Caco-2 (cell line): ENCODE results near the gene PDE10A. TPM values are rescaled to one million over a fixed set of nuclear protein-coding genes. Genes with fewer than 3 reads are reported as not detected.
A peak's percentile ranks its signal among the peaks of the same experiment; 100 is the strongest.

Source experiments
- BruUV-seq: library from RNA; stranded (reverse); fragments of 400-500 nt; replicated peaks from 2 replicates; lab custom pipeline; 2021; lab: Mats Ljungman, UMichigan
- CTCF ChIA-PET: fragments of 300-600 bp; sonication (Branson Sonifier 250); formaldehyde crosslinking; loops from one replicate; lab custom pipeline; 2022; ENCODE audit warnings: antibody characterized with exemption; lab: Charles Lee
- POLR2A ChIA-PET: fragments of 300-600 bp; sonication (Branson Sonifier 250); formaldehyde crosslinking; loops from one replicate; lab custom pipeline; 2022; ENCODE audit warnings: antibody characterized with exemption; lab: Charles Lee
- DNase-seq, 2 experiments: peaks; one replicate each; pipeline versions ENCODE4 v3.0.0 to v3.0.0-alpha.2; 2020 to 2022
- H3K27me3 ChIP-seq: replicated peaks from 2 replicates; pipeline ENCODE4 v1.6.0; 2011; ENCODE audit warnings: low read length; ENCODE audit not compliant: control insufficient read depth, insufficient read depth
- H3K36me3 ChIP-seq: 2 replicates; pipeline ENCODE4 v1.5.1; 2011; ENCODE audit warnings: low read length; ENCODE audit not compliant: control insufficient read depth, insufficient read depth
- H3K4me1 ChIP-seq: fragments of 250-450 bp; sonication (Bioruptor Pico); 2 replicates; pipeline ENCODE4 v1.5.1; 2020; ENCODE audit warnings: mild to moderate bottlenecking
- H3K4me3 ChIP-seq: 2 replicates; pipeline ENCODE4 v1.5.1; 2011; ENCODE audit warnings: low read depth, mild to moderate bottlenecking, control low read depth, low read length
- H3K9me3 ChIP-seq: fragments of 250-450 bp; sonication (Bioruptor Pico); 2 replicates; pipeline ENCODE4 v1.5.1; 2020; ENCODE audit warnings: mild to moderate bottlenecking, moderate library complexity
- H3K27ac Mint-ChIP-seq: one replicate; pipeline ENCODE4 v1.8.0; 2022; ENCODE audit warnings: mixed read lengths; ENCODE audit not compliant: unreplicated experiment
- H3K27me3 Mint-ChIP-seq: one replicate; pipeline ENCODE4 v1.8.0; 2022; ENCODE audit warnings: mixed read lengths; ENCODE audit not compliant: insufficient read depth, unreplicated experiment
- H3K36me3 Mint-ChIP-seq: one replicate; pipeline ENCODE4 v1.8.0; 2022; ENCODE audit warnings: mild to moderate bottlenecking, mixed read lengths; ENCODE audit not compliant: insufficient read depth, unreplicated experiment
- H3K4me1 Mint-ChIP-seq: one replicate; pipeline ENCODE4 v1.8.0; 2022; ENCODE audit warnings: low read depth, mixed read lengths; ENCODE audit not compliant: unreplicated experiment
- H3K4me3 Mint-ChIP-seq: one replicate; pipeline ENCODE4 v1.8.0; 2022; ENCODE audit warnings: mild to moderate bottlenecking, moderate library complexity, mixed read lengths; ENCODE audit not compliant: unreplicated experiment
- H3K9me3 Mint-ChIP-seq: one replicate; pipeline ENCODE4 v1.8.0; 2022; ENCODE audit warnings: mixed read lengths; ENCODE audit not compliant: unreplicated experiment
- CTCF ChIP-seq, 2 experiments: fragments of 200-600 bp in 1 of 2; IDR thresholded peaks; 1 replicate in 1 of 2; 2 replicates in 1 of 2; pipeline versions ENCODE4 v1.5.1 to v1.8.0; 2011 to 2022; ENCODE audit warnings: antibody characterized with exemption in 1 of 2, control low read depth in 1 of 2, inconsistent platforms in 1 of 2, low read depth in 1 of 2, low read length in 1 of 2, mild to moderate bottlenecking in 1 of 2, moderate library complexity in 1 of 2; ENCODE audit not compliant: insufficient read depth in 1 of 2, severe bottlenecking in 1 of 2, unreplicated experiment in 1 of 2
- intact Hi-C: fragments of 100-400 bp; cut with micrococcal nuclease; formaldehyde crosslinking; loops from one replicate; pipeline ENCODE4 v1.10.0; 2022; ENCODE audit not compliant: unreplicated experiment
- total RNA-seq: library from RNA; stranded (reverse); gene quantifications from 2 replicates; pipeline ENCODE4 v1.2.3, GENCODE V29; 2022

PDE10A gene
- total RNA-seq, 1 experiment from 2014 or later: 3.4 TPM

GRCh38 chr6:165566088-165566828, 96.8 kb downstream of the PDE10A start:
- no peaks in the 10 kb centered on the region; the same call in 1 of the 2 replicates for H3K4me1 ChIP-seq
- Mint-ChIP-seq H3K27ac (no peak overlapping the region), H3K4me3 (no peak overlapping the region), H3K4me1 (no peaks in the 10 kb centered on the region), H3K9me3 (peaks cover 13% of the 10 kb centered on the region), H3K36me3 (no peaks in the 10 kb centered on the region), H3K27me3 (no peaks in the 10 kb centered on the region)
- intact Hi-C loops: no loop called here
- TF ChIP-seq CTCF (IDR thresholded peaks at IDR 0.05; ENCODE audit: insufficient read depth in 1 of 2, low read depth in 1 of 2, low read length in 1 of 2, severe bottlenecking in 1 of 2, unreplicated experiment in 1 of 2): no peak
- no peak overlapping the region for H3K4me3 ChIP-seq
- no TSS peak for BruUV-seq
- no peaks in the 10 kb centered on the region for H3K9me3 ChIP-seq
- H3K27me3 ChIP-seq: no peaks in the 10 kb centered on the region
- ChIA-PET CTCF (interaction anchor here (0.6 kb wide), 1 partner anchor 833 kb away, joined by 3 read pairs; no protein-coding TSS in a partner anchor), POLR2A (no interaction called here)
- no peaks in the 10 kb centered on the region for H3K36me3 ChIP-seq
- no peak for DNase-seq

GRCh38 chr6:165562421-165563090, 100.5 kb downstream of the PDE10A start:
- intact Hi-C loops: loop anchor here (1.0 kb wide), 1 partner anchor 122 kb away; no protein-coding TSS in a partner anchor
- no peak overlapping the region for H3K4me3 Mint-ChIP-seq

More at GRCh38 chr6:165562421-165563090, 100.5 kb downstream of the PDE10A start:
- DNase-seq: peak in 1 of 2 experiments; percentile 9
- ChIA-PET CTCF (interaction anchor here (0.9 kb wide), 1 partner anchor 123 kb away, joined by 3 read pairs; no protein-coding TSS in a partner anchor), POLR2A (no interaction called here)
- BruUV-seq: no TSS peak
- Mint-ChIP-seq H3K4me1 (no peaks in the 10 kb centered on the region), H3K27me3 (no peaks in the 10 kb centered on the region), H3K9me3 (peaks cover 23% of the 10 kb centered on the region), H3K36me3 (no peaks in the 10 kb centered on the region), H3K27ac (no peak overlapping the region)
- Histone ChIP-seq H3K4me1 (no peaks in the 10 kb centered on the region), H3K27me3 (no peaks in the 10 kb centered on the region), H3K4me3 (no peak overlapping the region), H3K9me3 (peaks cover 3% of the 10 kb centered on the region; the same call in 1 of the 2 replicates), H3K36me3 (no peaks in the 10 kb centered on the region)
- no peak for TF ChIP-seq CTCF (IDR thresholded peaks at IDR 0.05; ENCODE audit: insufficient read depth in 1 of 2, low read depth in 1 of 2, low read length in 1 of 2, severe bottlenecking in 1 of 2, unreplicated experiment in 1 of 2)
